Measurements from ENCODE around the gene RPUSD1. TPM values are rescaled to one million over a fixed set of nuclear protein-coding genes. Genes with fewer than 3 reads are reported as not detected.
A peak's percentile ranks its signal among the peaks of the same experiment; 100 is the strongest.

The RPUSD1 gene
- total RNA-seq, 1 donor from 2014 or later, result 26.8 TPM

GRCh38 chr16:762595-763268 lies 25.4 kb downstream of the RPUSD1 start:
- H3K4me1 Mint-ChIP-seq (ENCODE audit: low read depth), result peaks cover 3% of the 10 kb centered on the region
- no peak overlapping the region for H3K4me3 Mint-ChIP-seq (ENCODE audit: low read depth)
- H3K9me3 Mint-ChIP-seq (ENCODE audit: low read depth), result no peaks in the 10 kb centered on the region
- no peak for DNase-seq (ENCODE audit: low spot score, unreplicated experiment)
- no peak overlapping the region for H3K27ac Mint-ChIP-seq
- no peaks in the 10 kb centered on the region for H3K36me3 Mint-ChIP-seq (ENCODE audit: insufficient read depth)
- TF ChIP-seq CTCF (IDR thresholded peaks at IDR 0.05; ENCODE audit: unreplicated experiment), result no peak
- peaks cover 5% of the 10 kb centered on the region for H3K27me3 Mint-ChIP-seq

GRCh38 chr16:761625-762513 lies 26.3 kb downstream of the RPUSD1 start:
- TF ChIP-seq CTCF (IDR thresholded peaks at IDR 0.05; ENCODE audit: unreplicated experiment), result no peak
- Mint-ChIP-seq H3K4me3 (ENCODE audit: low read depth) (no peak overlapping the region), H3K4me1 (ENCODE audit: low read depth) (peaks cover 3% of the 10 kb centered on the region), H3K36me3 (ENCODE audit: insufficient read depth) (no peaks in the 10 kb centered on the region), H3K9me3 (ENCODE audit: low read depth) (no peaks in the 10 kb centered on the region), H3K27ac (no peak overlapping the region), H3K27me3 (peaks cover 8% of the 10 kb centered on the region)
- DNase-seq (ENCODE audit: low spot score, unreplicated experiment), result no peak

GRCh38 chr16:760545-761343 lies 27.4 kb downstream of the RPUSD1 start, which contains the start of gene MSLN:
Gene MSLN (plus strand): TSS chr16:760734. CDS start chr16:762681, 1,947 bp downstream.
- peak within 1 kb of the TSS; percentile 53 for H3K27ac Mint-ChIP-seq
- H3K9me3 Mint-ChIP-seq (ENCODE audit: low read depth), result peaks cover 4% of the 10 kb centered on the region
- no peak for DNase-seq (ENCODE audit: low spot score, unreplicated experiment)
- peaks cover 13% of the 10 kb centered on the region for H3K27me3 Mint-ChIP-seq
- TF ChIP-seq CTCF (IDR thresholded peaks at IDR 0.05; ENCODE audit: unreplicated experiment), result no peak
- H3K4me1 Mint-ChIP-seq (ENCODE audit: low read depth), result peaks cover 3% of the 10 kb centered on the region
- H3K4me3 Mint-ChIP-seq (ENCODE audit: low read depth), result no peak within 1 kb of the TSS
- no peaks in the 10 kb centered on the region for H3K36me3 Mint-ChIP-seq (ENCODE audit: insufficient read depth)

- Mint-ChIP-seq H3K4me3 (ENCODE audit: low read depth) (no peak overlapping the region), H3K4me1 (ENCODE audit: low read depth) (peaks cover 3% of the 10 kb centered on the region), H3K36me3 (ENCODE audit: insufficient read depth) (no peaks in the 10 kb centered on the region), H3K27ac (no peak overlapping the region), H3K9me3 (ENCODE audit: low read depth) (peaks cover 4% of the 10 kb centered on the region), H3K27me3 (peaks cover 13% of the 10 kb centered on the region)
- DNase-seq (ENCODE audit: low spot score, unreplicated experiment), result no peak
- no peak for TF ChIP-seq CTCF (IDR thresholded peaks at IDR 0.05; ENCODE audit: unreplicated experiment)
These were observed 28.1 kb downstream of the RPUSD1 start for GRCh38 chr16:760065-760464.

All from progenitor cell of endocrine pancreas (in vitro differentiated cells).